ENCODE data around the gene B4GALT1.
"Not testable (repeated sequence)": the region's sequence is repeated elsewhere in the genome, so short reads cannot be mapped to it uniquely, and the experiment has no call there.

Gene B4GALT1

GRCh38 chr9:33161589-33162132 lies 5.5 kb downstream of the B4GALT1 start:
- FAIRE-seq = no peak

GRCh38 chr9:33161011-33161588 lies 6.0 kb downstream of the B4GALT1 start:
- no peak for FAIRE-seq

GRCh38 chr9:33160446-33160845 lies 6.7 kb downstream of the B4GALT1 start:
- FAIRE-seq = not testable (repeated sequence)

- no peak for FAIRE-seq
These were observed 7.4 kb downstream of the B4GALT1 start for GRCh38 chr9:33159777-33160127.

- no peak for FAIRE-seq
These were observed 8.0 kb downstream of the B4GALT1 start for GRCh38 chr9:33158843-33159776.

- no peak for FAIRE-seq
These were observed 8.9 kb downstream of the B4GALT1 start for GRCh38 chr9:33157960-33158842.

- no peak for FAIRE-seq
These were observed 11.7 kb downstream of the B4GALT1 start for GRCh38 chr9:33155393-33155792.

GRCh38 chr9:33154371-33154770 lies 12.8 kb downstream of the B4GALT1 start:
- FAIRE-seq = no peak

- no peak for FAIRE-seq
These were observed 13.5 kb downstream of the B4GALT1 start for GRCh38 chr9:33153666-33154065.

GRCh38 chr9:33153001-33153400 lies 14.1 kb downstream of the B4GALT1 start:
- no peak for FAIRE-seq

- FAIRE-seq = no peak
These were observed 15.5 kb downstream of the B4GALT1 start for GRCh38 chr9:33151601-33152000.

GRCh38 chr9:33151007-33151557 lies 16.1 kb downstream of the B4GALT1 start:
- FAIRE-seq = no peak

- no peak for FAIRE-seq
These were observed 18.6 kb downstream of the B4GALT1 start for GRCh38 chr9:33148367-33149014.

GRCh38 chr9:33147416-33148169 lies 19.5 kb downstream of the B4GALT1 start:
- FAIRE-seq = no peak

- no peak for FAIRE-seq
These were observed 20.8 kb downstream of the B4GALT1 start for GRCh38 chr9:33146298-33146697.

GRCh38 chr9:33144551-33144950 lies 22.6 kb downstream of the B4GALT1 start:
- no peak for FAIRE-seq

- FAIRE-seq = no peak
These were observed 23.9 kb downstream of the B4GALT1 start for GRCh38 chr9:33143241-33143661.

- no peak for FAIRE-seq
These were observed 24.6 kb downstream of the B4GALT1 start for GRCh38 chr9:33142535-33142934.

GRCh38 chr9:33140401-33141360 lies 26.5 kb downstream of the B4GALT1 start:
- FAIRE-seq = no peak

Data from A204.1 (cell line).